GM12892 (cell line): ENCODE measurements around the gene KDM2B.

Experiments used
- POLR2A ChIP-seq: IDR thresholded peaks from 2 replicates; pipeline ENCODE4 v1.6.1; 2011; ENCODE audit warnings: low read depth, low read length, control low read depth
- POLR2AphosphoS5 ChIP-seq: IDR thresholded peaks from 2 replicates; pipeline ENCODE4 v1.6.1; 2011; ENCODE audit warnings: low read depth, low read length, control low read depth

- TF ChIP-seq POLR2AphosphoS5 (no peak), POLR2A (no peak)
These were observed 128.9 kb downstream of the KDM2B start for GRCh38 chr12:121451961-121452339.
